ENCODE results near the gene EEFSEC. TPM values are rescaled to one million over a fixed set of nuclear protein-coding genes. Genes with fewer than 3 reads are reported as not detected.

EEFSEC gene
- total and polyA plus RNA-seq, 2 of the 8 experiments (the other 6 are each of a cell fraction or from before 2014, with no cell fraction given), result 13.1 to 19.8 TPM

DNA sequence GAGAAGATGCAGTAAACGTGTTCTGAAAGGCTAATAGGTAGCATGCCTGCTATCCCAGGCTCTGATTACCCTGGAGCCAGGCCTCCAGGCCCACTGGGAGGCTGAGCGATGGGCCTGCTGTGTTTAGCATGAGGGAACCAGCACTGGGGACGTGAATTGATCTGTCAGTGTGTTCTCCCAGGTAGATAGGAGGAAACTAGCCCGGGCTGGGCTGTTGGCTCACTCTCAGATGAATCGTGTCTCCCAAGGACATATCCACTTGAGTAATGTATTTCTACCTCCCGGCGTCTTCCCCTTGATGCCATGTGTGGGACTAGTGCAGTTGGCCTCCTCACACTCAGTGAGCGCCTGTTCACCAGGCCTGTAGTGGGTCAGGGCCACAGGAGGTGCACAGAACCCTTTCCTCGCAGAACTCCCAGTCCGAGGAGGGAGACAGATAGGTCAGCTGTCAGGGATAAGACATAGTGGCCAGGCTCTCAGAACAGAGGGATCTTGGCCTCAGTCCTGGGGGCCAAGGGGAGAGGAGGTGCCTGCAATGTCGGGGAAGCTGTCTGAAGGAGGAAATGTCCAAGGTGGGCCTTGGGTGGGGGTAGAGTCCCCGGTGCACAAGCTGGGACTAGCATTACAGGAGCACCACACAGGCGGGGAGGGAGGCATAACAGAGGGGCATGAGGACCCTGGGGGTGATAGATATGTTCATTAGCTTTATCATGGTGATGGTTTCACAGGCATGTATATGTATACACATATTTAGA is 201.7 kb downstream of the EEFSEC start:
- Histone ChIP-seq H3K79me1 (ENCODE audit: low read depth, low read length) (no peaks in the 10 kb centered on the region), H3K27me3 (replicated peaks in 1 of 4; ENCODE audit: control insufficient read depth in 3 of 4, extremely low read depth in 1 of 4, insufficient read depth in 3 of 4, low read length in 3 of 4) (no peaks in the 10 kb centered on the region), H4K5ac (ENCODE audit: insufficient read length, low read depth, low read length) (no peak overlapping the region), H3K9me3 (ENCODE audit: insufficient read depth in 2 of 2, low read depth in 1 of 2, low read length in 1 of 2) (no peaks in the 10 kb centered on the region), H2BK5ac (ENCODE audit: low read depth, low read length) (no peak overlapping the region), H3K4me1 (replicated peaks in 1 of 4; ENCODE audit: control insufficient read depth in 3 of 4, insufficient read depth in 4 of 4, low read length in 3 of 4) (no peaks in the 10 kb centered on the region), H3K56ac (replicated peaks; ENCODE audit: insufficient read length, low read depth, low read length) (no peak overlapping the region), H2BK20ac (ENCODE audit: low read length) (no peak overlapping the region), H3K14ac (ENCODE audit: insufficient read length) (no peak overlapping the region), H3K4me3 (ENCODE audit: extremely low read depth in 1 of 4, insufficient read depth in 2 of 4, low read depth in 3 of 4, low read length in 4 of 4) (no peak overlapping the region), H3K4ac (replicated peaks; ENCODE audit: insufficient read length, low read depth, low read length) (no peak overlapping the region), H3K23ac (ENCODE audit: insufficient read length) (no peak overlapping the region), H4K91ac (replicated peaks; ENCODE audit: insufficient read length, low read length) (no peak overlapping the region), H3K23me2 (ENCODE audit: low read depth, low read length) (no peaks in the 10 kb centered on the region), H3K4me2 (ENCODE audit: insufficient read depth in 1 of 2, low read depth in 2 of 2, low read length in 2 of 2) (no peak overlapping the region), H4K8ac (ENCODE audit: extremely low read depth, insufficient read depth, low read length) (no peak overlapping the region), H3K18ac (ENCODE audit: extremely low read depth, low read length) (no peak overlapping the region), H2BK120ac (replicated peaks; ENCODE audit: low read depth, low read length) (no peak overlapping the region), H3K27ac (ENCODE audit: low read depth, low read length) (no peak overlapping the region), H3K9ac (replicated peaks in 1 of 4; ENCODE audit: extremely low read depth in 1 of 4, low read depth in 3 of 4, low read length in 3 of 4) (no peak overlapping the region), H4K20me1 (replicated peaks in 1 of 2; ENCODE audit: control insufficient read depth in 1 of 2, insufficient read depth in 2 of 2, low read length in 2 of 2) (no peaks in the 10 kb centered on the region), H3K36me3 (ENCODE audit: control insufficient read depth in 2 of 4, insufficient read depth in 4 of 4, low read length in 3 of 4) (no peaks in the 10 kb centered on the region), H2BK12ac (ENCODE audit: low read depth, low read length) (no peak overlapping the region), H2AK5ac (ENCODE audit: low read depth, low read length) (no peak overlapping the region), H2BK15ac (ENCODE audit: low read length) (no peak overlapping the region), H3K79me2 (ENCODE audit: control insufficient read depth in 1 of 2, insufficient read depth in 2 of 2, low read length in 2 of 2) (no peaks in the 10 kb centered on the region), H2AFZ (ENCODE audit: low read length) (no peak overlapping the region)
- 88% methylated on average over 13 of the region's 13 CpGs; no CpG with 5 or more reads in 1 of the 2 experiments for WGBS, 2 experiments (ENCODE audit: extremely low coverage in 1 of 2, insufficient coverage in 1 of 2, insufficient read length in 1 of 2, insufficient replicate concordance in 2 of 2, low coverage in 1 of 2, low lambda C conversion rate in 2 of 2, missing lambda C conversion rate in 1 of 2)
- DNase-seq (ENCODE audit: low read depth in 1 of 2, low spot score in 2 of 2) (no peak), FAIRE-seq (no peak)
- CTCF ChIA-PET (ENCODE audit: partially characterized antibody), result interaction anchor here (0.7 to 2.5 kb wide), 10 partner anchors 9 to 432 kb away, joined by 3 to 12 read pairs (median 3); no protein-coding TSS in a partner anchor
- POLR2A ChIA-PET (ENCODE audit: partially characterized antibody), result interaction anchor here (1.1 to 1.2 kb wide), 2 partner anchors 15 to 21 kb away, joined by 3 read pairs; no protein-coding TSS in a partner anchor
- TF ChIP-seq NANOG (IDR thresholded peaks at IDR 0.05; ENCODE audit: insufficient read depth, low read depth, low read length, poor library complexity, severe bottlenecking) (no peak), RBBP5 (IDR thresholded peaks at IDR 0.05; ENCODE audit: borderline replicate concordance, low read depth, low read length) (no peak), RNF2 (IDR thresholded peaks at IDR 0.05; ENCODE audit: borderline replicate concordance, low read depth, low read length, missing control alignments, poor library complexity, severe bottlenecking) (no peak), EGR1 (IDR thresholded peaks at IDR 0.05; ENCODE audit: borderline replicate concordance, low read depth, low read length) (no peak), CREB1 (IDR thresholded peaks at IDR 0.05) (no peak), KDM5A (IDR thresholded peaks at IDR 0.05; ENCODE audit: low read length) (no peak), CBX8 (IDR thresholded peaks at IDR 0.05; ENCODE audit: borderline replicate concordance, low read depth, low read length) (no peak), TAF1 (IDR thresholded peaks at IDR 0.05; ENCODE audit: low read depth, low read length) (no peak), SRF (IDR thresholded peaks at IDR 0.05; ENCODE audit: low read depth, low read length) (no peak), BACH1 (IDR thresholded peaks at IDR 0.05; ENCODE audit: low read length) (no peak), GTF2F1 (IDR thresholded peaks at IDR 0.05; ENCODE audit: borderline replicate concordance, low read depth, low read length) (no peak), TEAD4 (IDR thresholded peaks at IDR 0.05; ENCODE audit: low read depth, low read length) (no peak), POU5F1 (IDR thresholded peaks at IDR 0.05; ENCODE audit: low read depth, low read length) (no peak), MAFK (IDR thresholded peaks at IDR 0.05; ENCODE audit: low read depth, low read length) (no peak)
